NT2/D1 (cell line): ENCODE data around the gene MARCHF9.

Experiments used
- YY1 ChIP-seq: IDR thresholded peaks from 2 replicates; pipeline ENCODE4 v1.6.1; 2011; ENCODE audit not compliant: insufficient read length, insufficient read depth
- ZNF274 ChIP-seq: IDR thresholded peaks from 2 replicates; pipeline ENCODE4 v1.6.1; 2011; ENCODE audit warnings: mild to moderate bottlenecking, low read depth, low read length

- TF ChIP-seq ZNF274 (no peak), YY1 (no peak)
Observed at GRCh38 chr12:57781801-57782200, 26.9 kb downstream of the MARCHF9 start.
